Measurements from ENCODE around the gene EGFLAM.
"Not testable (repeated sequence)": the region's sequence is repeated elsewhere in the genome, so short reads cannot be mapped to it uniquely, and the experiment has no call there.

EGFLAM gene

DNA sequence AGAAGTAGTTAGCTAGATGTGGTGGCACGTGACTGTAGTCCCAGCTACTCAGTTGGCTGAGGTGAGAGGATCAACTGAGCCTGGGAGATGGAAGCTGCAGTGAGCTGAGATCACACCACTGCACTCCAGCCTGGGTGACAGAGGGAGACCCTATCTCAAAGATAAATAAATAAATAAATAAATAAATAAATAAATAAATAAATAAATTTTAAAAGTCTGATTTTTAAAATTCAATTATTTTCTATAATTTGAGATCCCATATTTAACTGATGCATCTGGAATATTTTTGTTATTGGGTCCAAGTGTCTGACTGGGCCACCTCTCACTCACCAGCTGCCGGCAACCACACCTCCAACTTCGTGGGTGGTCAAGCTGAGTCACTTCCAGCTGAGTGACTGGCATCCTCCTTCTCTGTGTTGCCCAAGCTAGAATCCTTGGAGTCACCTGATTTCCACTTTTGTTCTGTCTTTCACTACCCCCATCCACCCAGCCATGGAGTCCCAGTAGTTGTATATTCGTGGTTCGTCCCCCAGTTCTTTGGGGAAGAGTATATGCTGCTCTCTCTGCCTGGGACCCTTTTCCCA lies 70.9 kb downstream of the EGFLAM start:
- no peak for DNase-seq (ENCODE audit: low read depth in 2 of 2)

- DNase-seq (ENCODE audit: low read depth in 2 of 2), result no peak
Measured at GRCh38 chr5:38330207-38330606, 71.8 kb downstream of the EGFLAM start.

- DNase-seq (ENCODE audit: low read depth in 2 of 2), result no peak
Measured at GRCh38 chr5:38331831-38332230, 73.5 kb downstream of the EGFLAM start.

- not testable (repeated sequence) for DNase-seq (ENCODE audit: low read depth in 2 of 2)
Measured at GRCh38 chr5:38333181-38333580, 74.8 kb downstream of the EGFLAM start.

- no peak for DNase-seq (ENCODE audit: low read depth in 2 of 2)
Measured at GRCh38 chr5:38338455-38338854, 80.1 kb downstream of the EGFLAM start.

DNA sequence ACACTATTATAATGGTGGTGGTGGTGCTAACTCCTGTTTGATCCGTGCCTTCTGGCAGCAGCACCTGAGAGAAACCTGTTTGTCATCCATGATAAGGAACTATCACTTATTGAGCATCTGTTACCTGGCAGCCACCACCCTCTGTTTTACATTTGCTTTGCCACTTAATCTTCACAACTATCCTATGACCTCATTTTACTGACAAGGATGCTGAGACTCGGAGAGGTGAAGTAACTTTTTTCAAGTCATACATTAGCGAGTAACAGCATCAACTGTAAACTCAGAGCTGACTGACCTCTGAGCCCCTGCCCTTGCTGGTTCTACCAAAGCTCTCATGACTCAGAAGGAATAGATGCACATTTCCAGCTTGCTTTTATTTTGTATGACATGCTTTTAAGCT lies 81.1 kb downstream of the EGFLAM start:
- DNase-seq (ENCODE audit: low read depth in 2 of 2), result no peak

GRCh38 chr5:38341056-38341455 lies 82.7 kb downstream of the EGFLAM start:
- DNase-seq (ENCODE audit: low read depth in 2 of 2), result no peak

DNA sequence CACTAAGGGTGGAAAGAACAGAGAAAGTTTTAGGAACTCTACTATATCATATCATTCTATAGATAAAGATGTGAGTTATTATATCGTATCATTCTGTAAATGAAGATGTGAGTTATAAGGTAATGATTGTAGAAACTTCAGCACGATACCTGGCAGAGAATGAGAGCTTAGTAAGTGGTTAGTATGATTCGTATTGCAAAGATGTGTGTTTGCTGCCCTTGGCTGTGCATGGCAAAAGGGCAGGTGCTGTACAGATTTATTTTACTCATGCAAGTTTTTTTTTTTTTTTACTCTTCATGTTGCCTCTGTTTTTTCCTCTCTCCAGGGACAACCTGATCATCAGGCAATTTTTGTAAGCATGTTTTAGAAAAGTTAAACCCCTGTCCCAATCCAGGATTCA lies 83.3 kb downstream of the EGFLAM start:
- DNase-seq (ENCODE audit: low read depth in 2 of 2), result no peak

DNA sequence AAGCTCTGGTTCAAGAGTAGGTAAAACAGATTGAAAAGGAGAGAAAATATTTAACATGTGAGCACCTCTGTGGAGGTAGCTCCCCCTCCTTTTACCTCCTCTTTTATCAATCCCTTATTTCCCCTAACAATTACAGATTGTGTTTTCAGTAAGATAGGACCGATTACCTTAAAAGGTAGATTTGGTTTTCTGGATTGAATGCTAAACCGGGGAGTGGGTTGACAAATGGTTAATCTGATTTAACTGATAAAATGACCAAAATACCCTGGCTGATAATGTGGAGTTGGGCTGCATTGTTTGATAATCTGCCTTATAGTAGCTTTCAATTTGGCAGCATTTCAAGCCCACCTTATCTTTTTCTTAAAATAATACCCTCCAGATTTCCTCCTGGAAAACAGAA lies 83.9 kb downstream of the EGFLAM start:
- no peak for DNase-seq (ENCODE audit: low read depth in 2 of 2)

- no peak for DNase-seq (ENCODE audit: low read depth in 2 of 2)
Measured at GRCh38 chr5:38344891-38345290, 86.5 kb downstream of the EGFLAM start.

DNA sequence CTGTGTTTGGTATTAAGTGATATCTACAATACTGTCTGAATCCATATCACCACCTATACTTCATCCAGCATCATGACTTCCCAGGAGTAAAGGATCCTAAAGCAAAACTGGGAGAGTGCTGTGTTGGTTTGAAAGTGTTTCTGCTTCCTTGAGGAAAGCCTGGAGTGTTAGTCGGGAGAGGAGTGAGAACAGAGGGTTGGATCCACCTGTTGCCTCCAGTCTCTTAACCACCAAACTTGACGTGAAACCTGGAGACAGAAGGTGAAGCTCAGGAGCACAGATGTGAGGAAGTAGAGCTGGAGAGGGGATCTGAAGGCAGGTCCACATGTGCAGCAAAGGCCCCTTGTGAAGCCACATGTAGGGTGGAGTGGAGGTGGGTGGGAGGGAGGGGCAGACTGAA lies 88.2 kb downstream of the EGFLAM start:
- no peak for DNase-seq (ENCODE audit: low read depth in 2 of 2)

GRCh38 chr5:38347040-38347763 lies 88.8 kb downstream of the EGFLAM start:
- no peak for DNase-seq (ENCODE audit: low read depth in 2 of 2)

GRCh38 chr5:38347896-38348295 lies 89.5 kb downstream of the EGFLAM start:
- no peak for DNase-seq (ENCODE audit: low read depth in 2 of 2)

GRCh38 chr5:38360323-38361061 lies 102.1 kb downstream of the EGFLAM start:
- no peak for DNase-seq (ENCODE audit: low read depth in 2 of 2)

DNA sequence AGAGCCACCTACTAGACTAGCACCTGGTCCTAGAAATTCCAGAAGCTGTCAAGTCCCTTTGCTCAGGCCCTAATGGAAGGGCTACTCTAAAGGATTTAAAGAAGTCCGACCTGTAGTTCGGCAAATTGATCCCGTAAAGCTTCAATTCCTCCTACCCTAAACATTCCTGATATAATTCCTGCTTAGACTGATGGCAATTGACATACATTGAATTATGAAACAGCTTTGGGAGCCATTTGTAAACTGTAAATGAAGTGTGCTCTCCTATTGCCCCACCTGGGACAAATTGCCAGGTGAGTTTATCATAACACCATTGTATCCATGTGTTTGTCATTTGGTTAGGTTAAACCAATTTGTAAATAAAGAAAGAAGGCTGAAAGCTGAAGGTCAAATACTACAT lies 104.4 kb downstream of the EGFLAM start:
- DNase-seq (ENCODE audit: low read depth in 2 of 2), result no peak

- DNase-seq (ENCODE audit: low read depth in 2 of 2), result no peak
Measured at GRCh38 chr5:38364825-38365224, 106.5 kb downstream of the EGFLAM start.

DNA sequence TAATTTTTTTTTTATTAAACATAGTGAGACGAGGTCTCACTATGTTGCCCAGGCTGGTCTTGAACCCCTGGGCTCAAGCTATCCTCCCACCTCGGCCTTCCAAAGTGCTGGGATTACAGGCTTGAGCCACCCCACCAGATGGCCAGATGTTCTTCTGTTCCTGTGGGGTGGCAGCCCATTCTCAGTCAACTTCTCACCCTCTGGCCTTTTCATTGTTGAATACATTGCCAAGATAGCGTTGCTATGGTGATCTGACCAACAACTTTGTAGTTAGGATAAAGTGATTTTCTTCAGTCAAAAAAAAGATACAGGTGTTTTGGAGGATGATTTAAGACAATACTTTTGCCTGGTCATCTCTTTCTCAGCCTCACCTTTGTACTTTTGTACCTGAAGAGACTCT lies 109.1 kb downstream of the EGFLAM start:
- no peak for DNase-seq (ENCODE audit: low read depth in 2 of 2)

DNA sequence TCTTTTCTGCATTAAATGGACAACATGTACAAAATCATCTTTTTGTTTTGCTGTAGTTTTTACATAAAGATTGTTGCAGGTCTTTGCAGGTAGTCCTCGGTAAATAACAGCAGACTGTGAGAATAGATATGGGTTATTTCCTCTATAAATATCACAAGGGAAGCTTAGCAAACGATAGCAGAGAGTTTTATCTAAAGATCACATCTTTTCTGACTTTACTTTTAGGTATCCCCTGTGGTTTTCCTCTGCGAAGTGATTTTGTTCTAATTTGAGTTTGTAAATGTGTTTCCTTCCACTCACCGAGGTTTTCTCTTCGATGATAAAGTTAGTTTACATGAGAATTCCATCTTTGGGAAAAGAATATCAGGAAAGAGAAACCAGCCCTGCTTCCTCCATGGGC lies 109.6 kb downstream of the EGFLAM start:
- DNase-seq (ENCODE audit: low read depth in 2 of 2), result no peak

DNA sequence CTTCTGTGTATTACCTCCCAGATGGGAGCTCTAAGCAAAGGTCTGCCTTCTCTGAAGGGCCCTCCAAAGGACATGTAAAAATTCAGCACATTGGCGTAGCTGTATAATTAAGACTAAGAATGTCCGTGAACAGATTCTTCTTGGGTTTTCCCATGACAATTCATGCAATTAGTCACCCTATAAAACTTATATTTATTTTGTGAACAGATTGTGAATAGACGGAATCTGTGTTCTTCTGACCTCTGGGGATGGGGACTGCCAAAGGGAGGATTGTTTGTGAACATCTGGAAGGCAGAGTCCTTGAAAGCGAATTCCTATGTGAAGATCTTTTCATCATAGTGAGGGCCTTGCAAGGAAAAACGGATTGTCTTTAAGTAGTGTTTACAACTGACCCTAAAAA lies 111.3 kb downstream of the EGFLAM start:
- no peak for DNase-seq (ENCODE audit: low read depth in 2 of 2)

DNA sequence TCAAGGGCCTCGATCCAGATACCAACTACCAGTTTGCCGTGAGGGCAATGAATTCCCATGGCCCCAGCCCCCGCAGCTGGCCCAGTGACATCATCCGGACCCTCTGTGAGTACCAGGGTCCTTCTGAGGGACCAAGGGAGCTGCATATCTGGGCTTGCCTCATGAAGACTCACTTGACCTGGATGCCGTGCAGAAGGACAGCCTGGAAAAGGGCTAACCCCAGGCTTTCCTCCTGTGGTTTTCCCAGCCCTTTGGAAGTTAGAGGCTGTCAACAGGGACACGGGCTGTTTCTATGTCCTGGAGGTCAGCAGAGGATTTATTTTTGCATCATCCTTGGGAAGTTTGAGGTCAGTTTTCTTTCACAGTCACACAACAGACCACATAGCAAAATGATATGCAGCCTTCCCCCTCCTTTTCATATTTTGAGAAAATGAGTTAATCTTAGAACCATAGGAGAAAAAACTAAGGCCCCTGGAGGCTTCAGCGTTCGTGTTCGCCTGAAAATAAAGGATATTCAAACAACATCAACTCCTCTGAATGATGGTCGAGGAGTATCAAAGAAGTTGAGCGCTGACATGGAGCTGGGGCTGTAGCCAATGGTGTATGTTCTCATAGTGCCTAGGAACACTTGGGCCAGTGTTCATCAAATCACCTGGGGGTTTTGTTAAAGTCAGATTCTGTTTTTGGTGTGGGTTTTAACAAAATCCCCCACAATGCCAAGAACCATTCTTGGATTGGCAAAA lies 112.2 kb downstream of the EGFLAM start:
- DNase-seq (ENCODE audit: low read depth in 2 of 2), result no peak

GRCh38 chr5:38371596-38371995 lies 113.2 kb downstream of the EGFLAM start:
- DNase-seq (ENCODE audit: low read depth in 2 of 2), result no peak

DNA sequence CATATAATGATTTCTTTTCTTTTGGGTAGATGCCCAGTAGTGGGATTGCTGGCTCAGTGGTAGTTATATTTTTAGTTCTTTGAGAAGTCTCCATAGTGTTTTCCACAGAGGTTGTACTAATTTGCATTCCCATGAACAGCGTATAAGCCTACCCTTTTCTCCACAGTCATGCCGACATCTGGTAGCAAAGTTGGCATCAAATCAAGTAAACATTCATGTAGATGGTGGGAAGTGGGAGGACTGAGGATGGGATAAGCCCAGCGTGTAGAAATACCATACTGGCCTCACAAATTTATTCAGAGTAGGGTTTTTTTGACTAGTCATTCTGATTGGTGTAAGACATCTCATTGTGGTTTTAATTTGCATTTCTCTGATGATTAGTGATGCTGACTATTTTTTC lies 115.4 kb downstream of the EGFLAM start:
- no peak for DNase-seq (ENCODE audit: low read depth in 2 of 2)
